Effector memory CD4-positive, alpha-beta T cell (primary cell): Measurements from ENCODE around the gene MICAL2.

Experiments used
- DNase-seq, 3 donors: peaks; one replicate each; pipeline ENCODE4 v3.0.0-alpha.2; 2020
- H3K27ac ChIP-seq: 2 replicates; pipeline ENCODE4 v1.7.0; 2013; ENCODE audit warnings: mild to moderate bottlenecking, low read length, moderate library complexity; ENCODE audit not compliant: insufficient read depth, poor library complexity, severe bottlenecking
- H3K27me3 ChIP-seq: replicated peaks from 2 replicates; pipeline ENCODE4 v1.7.0; 2013; ENCODE audit warnings: mild to moderate bottlenecking, low read length; ENCODE audit not compliant: insufficient read depth, control insufficient read depth, poor library complexity, severe bottlenecking
- H3K36me3 ChIP-seq: 2 replicates; pipeline ENCODE4 v1.7.0; 2013; ENCODE audit warnings: mild to moderate bottlenecking, low read length, moderate library complexity; ENCODE audit not compliant: control insufficient read depth, insufficient read depth
- H3K4me1 ChIP-seq: 2 replicates; pipeline ENCODE4 v1.7.0; 2013; ENCODE audit warnings: low read length, mild to moderate bottlenecking; ENCODE audit not compliant: control insufficient read depth, insufficient read depth, poor library complexity, severe bottlenecking
- H3K4me3 ChIP-seq: 2 replicates; pipeline ENCODE4 v1.7.0; 2013; ENCODE audit warnings: low read length, low read depth, mild to moderate bottlenecking; ENCODE audit not compliant: insufficient read depth, poor library complexity, severe bottlenecking
- H3K9me3 ChIP-seq: 2 replicates; pipeline ENCODE4 v1.7.0; 2013; ENCODE audit warnings: mild to moderate bottlenecking, low read length, moderate library complexity; ENCODE audit not compliant: control insufficient read depth

Gene MICAL2

DNA sequence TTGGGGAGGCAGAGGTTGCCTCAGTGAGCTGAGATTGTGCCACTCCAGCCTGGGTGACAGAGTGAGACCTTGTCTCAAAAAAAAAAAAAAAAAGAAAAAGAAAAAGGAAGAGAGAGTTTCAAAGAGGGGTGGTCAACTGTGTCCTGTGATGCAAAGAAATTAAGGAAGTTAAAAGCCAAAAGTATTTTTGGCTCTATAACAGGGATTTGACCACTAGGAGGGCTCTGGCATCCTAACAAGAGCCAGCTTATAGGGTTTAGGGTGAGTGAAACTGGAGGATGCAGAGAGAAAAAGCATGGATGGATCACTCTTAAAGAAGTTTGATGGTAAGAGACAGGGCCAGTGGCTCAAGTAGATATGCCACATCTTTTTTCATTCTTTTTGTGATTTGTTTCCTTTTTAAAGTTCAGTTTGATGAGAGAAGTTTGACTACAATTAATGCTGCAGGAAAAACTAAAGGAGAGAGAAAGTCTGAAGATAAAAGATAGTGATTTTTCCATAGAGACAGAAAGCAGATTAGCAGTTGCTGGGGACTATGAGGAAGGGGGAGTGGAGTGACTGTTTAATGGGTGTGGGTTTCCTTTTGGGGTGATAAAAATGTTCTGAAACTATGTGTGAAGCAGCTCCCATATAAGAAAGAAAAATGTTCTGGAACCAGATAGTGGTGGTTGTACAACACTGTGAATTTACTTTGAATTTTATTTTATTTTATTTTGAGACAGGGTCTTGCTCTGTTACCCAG is 11.1 kb upstream of the MICAL2 start:
- Histone ChIP-seq H3K27ac (no peak overlapping the region), H3K4me1 (no peaks in the 10 kb centered on the region), H3K4me3 (no peak overlapping the region), H3K27me3 (no peaks in the 10 kb centered on the region), H3K9me3 (no peaks in the 10 kb centered on the region), H3K36me3 (no peaks in the 10 kb centered on the region)
- no peak for DNase-seq

DNA sequence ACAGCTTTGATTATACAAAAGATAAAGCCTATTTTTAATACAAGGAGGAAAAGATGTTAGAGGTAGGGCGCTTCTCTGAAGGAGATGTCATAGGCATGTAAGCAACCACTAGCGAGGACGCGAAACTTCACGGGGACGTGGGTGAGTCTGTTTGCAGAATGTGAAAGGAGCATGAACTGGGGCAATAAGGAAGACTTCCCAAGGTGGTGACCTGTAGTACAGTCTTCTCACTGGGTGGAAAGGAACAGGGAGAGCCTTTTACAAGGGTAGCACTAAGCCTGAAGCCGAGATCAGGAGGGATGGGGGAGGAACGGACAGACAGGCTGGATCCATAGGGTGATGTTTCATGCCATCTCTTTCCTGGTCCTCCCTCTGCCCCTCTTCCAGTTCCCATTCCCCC is 10.0 kb upstream of the MICAL2 start:
- no peaks in the 10 kb centered on the region for H3K4me1 ChIP-seq
- no peak for DNase-seq
- H3K27ac ChIP-seq = no peak overlapping the region
- no peaks in the 10 kb centered on the region for H3K9me3 ChIP-seq
- H3K4me3 ChIP-seq = no peak overlapping the region
- H3K27me3 ChIP-seq = no peaks in the 10 kb centered on the region
- no peaks in the 10 kb centered on the region for H3K36me3 ChIP-seq

DNA sequence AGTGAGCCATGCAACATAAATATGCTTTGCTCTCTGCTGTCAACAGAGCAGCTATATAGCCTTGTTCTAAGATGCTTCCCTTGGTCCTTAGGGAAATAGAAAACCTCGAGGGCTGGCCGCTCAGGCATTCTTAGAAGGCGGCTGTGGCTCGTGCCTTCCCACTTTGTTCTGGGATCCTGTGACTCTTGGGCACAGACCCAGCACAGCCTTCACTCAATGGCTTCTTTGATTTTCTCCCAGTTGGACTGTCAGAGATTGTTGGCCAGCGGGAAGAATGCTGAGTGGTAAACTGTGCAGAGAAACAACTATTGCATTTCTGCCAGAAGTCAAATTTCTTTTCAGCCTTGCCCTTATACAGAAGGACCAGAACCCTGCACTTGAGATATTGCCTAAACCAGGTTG is 9.5 kb upstream of the MICAL2 start:
- Histone ChIP-seq H3K27ac (no peak overlapping the region), H3K27me3 (no peaks in the 10 kb centered on the region), H3K4me1 (no peaks in the 10 kb centered on the region), H3K36me3 (no peaks in the 10 kb centered on the region), H3K4me3 (no peak overlapping the region), H3K9me3 (no peaks in the 10 kb centered on the region)
- DNase-seq = no peak

DNA sequence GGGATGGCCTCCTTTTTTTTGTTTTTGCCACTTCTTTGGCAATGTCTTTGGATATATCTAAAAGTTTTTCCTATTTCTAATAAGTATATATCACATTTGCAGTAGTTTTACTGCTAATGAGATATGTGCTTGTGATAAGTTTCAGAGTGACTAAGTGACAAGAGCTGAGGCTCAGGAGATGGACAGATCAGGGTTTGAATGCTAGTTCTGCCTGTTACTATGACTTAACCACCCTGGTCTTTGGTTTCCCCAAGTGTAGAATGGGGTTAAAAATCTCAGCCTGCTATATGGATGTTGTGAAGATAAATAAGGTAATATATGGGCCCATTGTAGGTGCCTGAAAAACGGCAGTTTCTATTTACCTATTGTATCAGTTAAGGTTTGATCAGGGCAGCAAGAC is 9.1 kb upstream of the MICAL2 start:
- H3K36me3 ChIP-seq = no peaks in the 10 kb centered on the region
- DNase-seq = no peak
- H3K27me3 ChIP-seq = no peaks in the 10 kb centered on the region
- no peaks in the 10 kb centered on the region for H3K4me1 ChIP-seq
- H3K9me3 ChIP-seq = no peaks in the 10 kb centered on the region
- H3K4me3 ChIP-seq = no peak overlapping the region
- no peak overlapping the region for H3K27ac ChIP-seq

DNA sequence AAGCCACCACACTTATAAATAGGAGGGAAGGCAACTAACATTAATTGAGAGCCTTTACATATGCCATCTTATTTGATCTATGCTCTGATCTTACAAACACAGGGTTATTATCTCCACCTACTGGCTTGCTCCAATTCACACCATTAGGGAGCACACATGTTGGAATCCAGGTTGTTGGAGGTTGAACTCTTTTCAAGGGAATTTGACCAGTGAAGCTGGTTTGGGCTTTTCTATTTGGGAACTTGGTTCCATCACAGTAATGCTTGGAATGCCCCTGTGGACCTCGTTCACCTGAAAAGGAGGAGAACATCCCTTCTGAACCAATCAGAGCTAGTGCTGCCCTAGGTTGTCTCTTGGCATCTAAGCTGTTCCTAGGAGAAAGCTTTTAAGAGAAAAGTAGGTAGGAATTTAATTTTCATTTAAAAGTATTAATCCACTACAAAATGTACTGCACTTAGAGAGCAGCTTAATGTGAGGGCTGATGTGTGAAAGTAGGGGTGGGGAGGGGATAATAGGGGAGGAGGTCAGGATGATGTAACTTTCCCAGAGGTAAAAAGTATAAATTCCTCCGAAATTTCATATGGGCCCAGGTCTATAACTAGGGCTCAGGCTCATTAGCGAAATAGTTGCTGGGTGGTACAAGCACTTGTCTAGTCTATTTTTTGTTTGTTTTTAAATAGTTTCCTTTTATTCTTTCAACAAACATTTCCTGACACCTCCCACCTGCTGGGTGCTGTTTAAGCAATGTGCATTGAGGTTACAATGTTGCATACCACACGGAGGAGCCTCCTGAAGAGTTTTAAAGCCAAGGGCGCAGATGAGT is 7.6 kb upstream of the MICAL2 start:
- H3K4me3 ChIP-seq = no peak overlapping the region
- H3K4me1 ChIP-seq = no peaks in the 10 kb centered on the region
- H3K9me3 ChIP-seq = no peaks in the 10 kb centered on the region
- DNase-seq = no peak
- H3K27me3 ChIP-seq = no peaks in the 10 kb centered on the region
- H3K27ac ChIP-seq = no peak overlapping the region
- H3K36me3 ChIP-seq = no peaks in the 10 kb centered on the region

DNA sequence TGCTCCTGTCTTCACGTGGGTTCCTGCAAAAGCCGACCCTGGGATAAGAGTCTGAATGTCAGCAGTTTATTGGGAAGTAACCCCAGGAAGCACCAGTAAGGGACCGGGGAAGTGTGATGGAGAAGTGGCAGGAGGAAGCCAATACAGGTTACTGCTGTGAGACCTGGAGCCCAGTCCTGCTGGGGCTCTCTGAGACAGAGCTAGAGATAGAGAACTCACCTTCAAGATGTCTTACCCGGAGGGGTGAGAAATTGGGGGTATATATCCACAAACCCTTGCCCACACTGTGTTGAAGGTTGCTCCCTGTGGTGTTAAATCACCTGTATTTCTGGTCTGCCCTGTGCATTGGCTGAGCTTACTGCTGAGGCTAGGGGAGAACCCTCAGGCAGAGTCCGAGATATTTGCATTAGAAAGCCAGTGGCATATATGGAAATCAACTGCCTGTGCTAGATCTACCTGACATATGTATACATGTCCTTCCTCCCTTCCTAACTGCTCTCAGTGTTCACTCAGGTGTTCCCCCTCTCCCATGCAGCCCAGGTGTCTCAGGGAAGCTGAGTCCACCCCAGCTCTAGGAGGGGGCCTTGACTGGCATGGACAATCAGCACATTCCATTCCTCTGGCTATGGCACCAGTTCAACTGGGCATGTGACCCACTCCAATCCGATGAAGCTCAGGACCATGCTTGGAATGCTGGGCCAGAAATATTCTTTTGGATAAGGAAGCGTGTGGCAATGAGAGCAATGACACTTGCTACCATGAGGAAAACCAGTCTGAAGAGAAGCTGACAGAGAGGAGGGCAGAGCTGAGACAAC is 6.8 kb upstream of the MICAL2 start:
- Histone ChIP-seq H3K9me3 (no peaks in the 10 kb centered on the region), H3K4me3 (no peak overlapping the region), H3K36me3 (no peaks in the 10 kb centered on the region), H3K27ac (no peak overlapping the region), H3K27me3 (no peaks in the 10 kb centered on the region), H3K4me1 (no peaks in the 10 kb centered on the region)
- DNase-seq = no peak

DNA sequence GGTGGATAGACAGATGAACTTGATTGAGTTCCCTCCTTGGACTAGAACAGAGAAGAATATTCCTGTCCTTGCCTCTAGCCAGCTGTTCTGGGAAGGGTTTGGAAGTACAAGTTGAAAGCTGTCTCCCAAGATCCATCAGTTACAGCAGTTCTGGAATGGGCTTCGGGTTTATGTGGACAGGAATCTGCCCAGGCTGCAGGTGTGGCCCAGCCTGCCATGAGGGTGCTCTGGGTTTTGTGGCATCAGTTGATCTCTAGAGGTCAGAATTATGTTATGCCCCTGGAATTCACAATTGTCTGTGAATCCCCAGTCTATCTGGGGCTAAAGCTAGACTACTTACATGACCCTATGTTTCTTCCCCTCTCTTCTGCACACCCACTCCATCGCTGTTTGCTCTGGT is 4.9 kb upstream of the MICAL2 start:
- Histone ChIP-seq H3K27ac (no peak overlapping the region), H3K36me3 (no peaks in the 10 kb centered on the region), H3K9me3 (no peaks in the 10 kb centered on the region), H3K4me1 (peaks cover 5% of the 10 kb centered on the region), H3K27me3 (no peaks in the 10 kb centered on the region), H3K4me3 (no peak overlapping the region)
- DNase-seq = no peak

DNA sequence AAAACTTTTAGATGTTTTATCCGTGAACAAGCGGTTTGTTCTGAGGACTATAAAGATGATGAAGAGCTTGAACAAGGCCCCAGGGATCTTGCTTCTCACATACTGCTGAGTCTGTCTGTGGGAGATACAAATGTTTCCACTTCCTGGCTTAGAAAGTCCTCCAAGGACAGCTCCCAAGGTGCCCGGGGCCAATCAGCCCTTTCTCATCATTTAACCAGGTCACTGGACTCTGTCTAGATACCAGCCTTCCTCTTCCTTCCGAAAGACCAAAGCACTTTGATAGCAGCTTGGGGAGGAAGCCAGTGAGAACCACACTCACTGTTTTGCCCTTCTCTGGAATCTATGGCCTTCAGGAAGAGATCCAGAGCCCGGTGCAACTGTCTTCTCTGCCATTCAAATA is 4.3 kb upstream of the MICAL2 start:
- DNase-seq = no peak
- Histone ChIP-seq H3K27me3 (no peaks in the 10 kb centered on the region), H3K4me1 (peaks cover 9% of the 10 kb centered on the region), H3K36me3 (no peaks in the 10 kb centered on the region), H3K27ac (no peak overlapping the region), H3K4me3 (no peak overlapping the region), H3K9me3 (no peaks in the 10 kb centered on the region)

DNA sequence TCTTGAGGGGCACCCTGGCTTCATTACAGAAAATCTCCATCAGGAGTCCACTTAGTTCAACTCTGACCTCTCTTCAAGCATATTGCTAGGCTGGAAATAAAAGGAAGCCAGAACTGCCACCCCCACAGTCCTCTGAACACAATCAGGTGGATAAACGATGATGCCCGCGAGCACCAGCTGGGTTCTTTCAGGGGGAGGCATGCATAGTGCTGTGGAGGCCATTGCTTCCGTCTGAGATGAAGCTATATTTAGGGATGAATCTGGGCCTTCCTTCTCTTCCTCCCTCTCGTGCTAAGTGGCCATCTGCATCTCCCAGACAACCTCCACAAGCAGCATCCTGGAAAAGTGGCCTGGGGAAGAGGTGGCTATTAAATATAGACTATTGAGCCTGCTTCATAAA is 3.9 kb upstream of the MICAL2 start:
- H3K9me3 ChIP-seq = no peaks in the 10 kb centered on the region
- DNase-seq = no peak
- H3K4me3 ChIP-seq = no peak overlapping the region
- H3K4me1 ChIP-seq = peaks cover 13% of the 10 kb centered on the region
- H3K27ac ChIP-seq = no peak overlapping the region
- no peaks in the 10 kb centered on the region for H3K27me3 ChIP-seq
- H3K36me3 ChIP-seq = no peaks in the 10 kb centered on the region
